ENCODE measurements around the gene MRPL22.
"Not testable (repeated sequence)": the region's sequence is repeated elsewhere in the genome, so short reads cannot be mapped to it uniquely, and the experiment has no call there.

The MRPL22 gene

DNA sequence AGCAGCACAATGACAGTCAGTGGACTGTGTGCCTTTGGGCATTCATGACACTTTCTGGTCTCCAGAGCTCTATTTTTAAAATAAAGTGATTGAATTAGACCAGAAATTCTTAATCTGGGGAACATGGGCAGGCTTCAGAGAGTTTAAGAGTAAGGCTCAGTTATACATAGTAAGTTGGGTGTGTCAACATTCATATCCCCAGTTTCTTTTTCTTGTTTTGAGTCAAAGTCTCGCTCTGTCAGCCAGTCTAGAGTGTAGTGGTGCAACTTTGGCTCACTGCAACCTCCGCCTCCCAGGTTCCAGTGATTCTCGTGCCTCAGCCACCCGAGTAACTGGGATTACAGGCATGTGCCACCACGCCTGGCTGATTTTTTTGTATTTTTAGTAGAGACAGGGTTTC, 59.0 kb downstream of the MRPL22 start:
- no peak for DNase-seq

DNA sequence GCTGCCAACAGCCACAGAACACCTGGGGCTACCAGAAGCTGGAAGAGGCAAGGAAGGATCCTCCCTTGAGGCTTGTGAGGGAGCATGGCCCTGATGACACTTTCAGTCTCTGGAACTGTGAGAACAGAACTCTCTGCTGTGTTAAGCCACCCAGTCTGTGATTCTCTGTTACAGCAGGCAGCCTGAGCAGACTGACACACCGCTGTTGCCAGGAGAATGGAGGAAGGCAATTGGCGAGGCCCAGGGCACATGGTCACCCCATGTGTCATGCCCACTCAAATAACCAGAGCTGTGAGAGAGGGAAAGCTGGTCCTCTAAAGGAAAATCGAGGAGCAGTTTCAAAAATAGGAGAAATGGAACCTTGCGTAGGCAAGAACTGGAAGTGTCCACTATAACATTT, 60.6 kb downstream of the MRPL22 start:
- no peak for DNase-seq

DNA sequence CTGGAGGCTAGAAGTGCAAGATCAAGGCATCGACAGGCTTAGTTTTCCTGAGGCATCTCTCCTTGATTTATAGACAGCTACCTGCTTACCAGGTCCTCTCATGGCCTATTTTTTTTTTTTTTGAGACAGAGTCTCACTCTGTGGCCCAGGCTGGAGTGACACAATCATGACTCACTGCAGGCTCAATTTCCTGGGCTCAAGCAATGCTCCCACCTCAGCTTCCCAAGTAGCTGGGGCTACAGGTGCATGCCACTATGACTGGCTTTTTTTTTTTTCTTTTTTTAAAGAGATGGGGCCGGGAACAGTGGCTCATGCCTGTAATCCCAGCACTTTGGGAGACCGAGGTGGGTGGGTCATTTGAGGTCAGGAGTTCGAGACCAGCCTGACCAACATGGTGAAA, 61.8 kb downstream of the MRPL22 start:
- not testable (repeated sequence) for DNase-seq

DNA sequence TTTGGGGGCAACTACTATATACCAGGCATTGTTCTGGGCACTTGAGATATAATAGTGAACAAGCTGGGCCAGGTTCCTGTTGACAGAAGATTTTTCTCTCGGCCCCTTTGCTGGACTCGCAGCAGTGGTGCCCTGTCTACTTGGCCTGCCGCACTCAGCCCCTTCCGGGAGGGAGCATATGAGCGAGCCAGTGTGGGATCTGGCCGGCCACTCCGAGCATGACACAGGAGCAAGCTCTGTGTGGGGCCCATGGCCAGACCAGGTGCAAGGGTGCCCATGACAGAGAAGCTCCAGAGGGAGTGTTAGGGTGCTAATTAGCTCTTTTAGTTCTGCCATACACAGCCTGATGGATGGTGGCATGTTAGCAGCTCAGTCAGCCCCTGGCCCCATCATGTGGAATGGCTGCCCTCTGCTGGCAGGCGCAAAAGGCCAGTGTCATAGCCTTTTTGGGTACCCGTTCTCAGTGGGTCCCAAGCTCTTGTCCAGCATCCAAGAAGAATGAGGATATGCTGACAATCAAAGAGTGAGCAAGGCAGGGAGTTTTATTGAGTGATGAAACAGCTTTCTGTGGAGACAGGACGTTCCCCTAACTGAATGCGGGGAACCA, 63.4 kb downstream of the MRPL22 start:
- DNase-seq, result no peak

DNA sequence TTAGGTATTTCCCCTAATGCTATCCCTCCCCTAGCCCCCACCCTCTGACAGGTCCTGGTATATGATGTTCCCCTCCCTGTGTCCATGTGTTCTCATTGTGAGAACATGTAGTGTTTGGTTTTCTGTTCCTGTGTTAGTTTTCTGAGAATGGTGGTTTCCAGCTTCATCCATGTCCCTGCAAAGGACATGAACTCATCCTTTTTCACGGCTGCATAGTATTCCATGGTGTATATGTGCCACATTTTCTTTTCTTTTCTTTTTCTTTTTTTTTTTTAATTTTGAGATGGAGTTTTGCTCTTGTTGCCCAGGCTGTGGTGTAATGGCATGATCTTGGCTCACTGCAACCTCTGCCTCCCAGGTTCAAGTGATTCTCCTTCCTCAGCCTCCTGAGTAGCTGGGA, 65.4 kb downstream of the MRPL22 start:
- not testable (repeated sequence) for DNase-seq

DNA sequence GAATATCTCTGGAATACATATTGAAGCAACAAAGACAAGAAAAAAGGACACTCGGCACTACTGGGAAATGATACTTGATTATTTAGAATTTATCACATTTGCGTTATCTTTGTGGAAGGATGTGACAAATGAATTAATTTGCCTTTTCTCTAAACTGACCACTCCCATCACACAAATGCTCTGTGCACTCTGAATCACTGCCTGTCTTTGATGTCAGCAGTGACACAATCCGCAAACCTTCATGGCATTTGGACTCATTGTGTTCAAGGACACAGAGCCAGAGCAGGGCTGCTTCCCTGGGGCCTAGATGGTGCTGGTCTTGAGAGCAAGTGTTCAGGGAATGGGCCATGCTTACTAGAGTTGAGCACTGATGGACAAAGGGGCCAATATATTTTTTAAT, 67.8 kb downstream of the MRPL22 start:
- no peak for DNase-seq

DNA sequence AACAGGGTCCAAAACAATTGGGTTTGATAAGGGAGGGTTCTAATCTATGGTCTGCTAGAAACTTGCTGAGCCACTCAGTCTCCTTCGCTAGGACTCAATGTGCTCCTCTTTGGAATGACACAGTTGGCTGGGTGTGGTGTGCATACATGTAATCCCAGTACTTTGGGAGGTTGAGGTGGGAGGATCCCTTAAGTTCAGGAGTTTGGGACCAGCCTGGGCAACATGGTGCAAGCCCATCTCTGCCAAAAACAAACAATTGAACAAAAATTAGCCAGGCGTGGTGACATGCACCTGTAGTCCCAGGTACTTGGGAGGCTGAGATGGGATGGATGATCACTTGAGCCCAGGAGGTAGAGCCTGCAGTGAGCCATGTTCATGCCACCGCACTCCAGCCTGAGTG, 70.0 kb downstream of the MRPL22 start:
- no peak for DNase-seq

DNA sequence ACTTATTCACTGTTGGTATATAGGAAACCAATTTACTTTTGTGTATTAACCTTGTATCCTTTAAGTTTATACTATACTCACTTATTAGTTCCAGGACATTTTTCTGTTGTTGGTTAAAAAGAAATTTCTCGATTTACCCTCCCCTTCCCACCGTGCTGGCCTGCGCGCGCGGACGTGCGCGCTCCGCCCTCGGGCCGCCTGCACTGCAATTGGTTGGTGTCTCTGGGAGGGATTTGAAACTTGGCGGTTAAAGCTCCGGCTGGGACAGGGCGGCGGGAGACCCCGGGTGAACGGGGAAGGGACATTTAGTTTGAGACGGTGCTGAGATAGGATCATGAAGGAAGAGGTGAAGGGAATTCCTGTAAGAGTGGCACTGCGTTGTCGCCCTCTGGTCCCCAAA, 72.7 kb downstream of the MRPL22 start, which contains the start of gene KIF4B:
KIF4B (plus strand) TSS at position 230 of the 400 bp plus-strand sequence; CDS start at position 335, 105 bp downstream.
- DNase-seq, result no peak

DNA sequence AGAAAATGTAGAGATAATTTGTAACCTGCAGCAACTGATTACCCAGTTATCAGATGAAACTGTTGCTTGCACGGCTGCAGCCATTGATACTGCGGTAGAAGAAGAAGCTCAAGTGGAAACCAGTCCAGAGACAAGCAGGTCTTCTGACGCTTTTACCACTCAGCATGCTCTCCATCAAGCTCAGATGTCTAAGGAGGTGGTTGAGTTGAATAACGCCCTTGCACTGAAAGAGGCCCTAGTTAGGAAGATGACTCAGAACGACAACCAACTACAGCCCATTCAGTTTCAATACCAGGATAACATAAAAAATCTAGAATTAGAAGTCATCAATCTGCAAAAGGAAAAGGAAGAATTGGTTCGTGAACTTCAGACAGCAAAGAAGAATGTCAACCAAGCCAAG, 74.4 kb downstream of the MRPL22 start:
- no peak for DNase-seq

DNA sequence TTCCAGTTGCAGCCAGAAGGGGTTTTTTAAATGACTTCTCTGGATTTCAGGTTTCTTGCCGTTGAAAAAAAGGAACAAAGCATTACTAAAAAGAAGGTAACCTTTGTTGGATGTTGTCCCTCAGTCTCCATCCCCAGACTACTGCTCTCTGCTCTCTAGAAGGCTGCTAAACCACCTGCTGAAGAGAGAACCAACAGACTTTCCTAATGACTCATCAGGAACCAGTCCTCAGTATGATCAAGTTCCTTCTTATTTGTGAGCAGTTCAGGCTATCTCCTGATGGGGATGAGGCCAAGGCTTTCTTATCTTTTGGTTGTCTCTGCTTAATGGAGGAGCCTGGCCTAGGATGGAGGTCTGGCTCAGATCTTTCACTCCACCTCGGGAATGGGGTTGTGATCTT, 76.7 kb downstream of the MRPL22 start:
- no peak for DNase-seq

All from NCI-H524 treated with DMSO at 0.1 percent for 48 hours (cell line).